CD4-positive, alpha-beta T cell treated with Interleukin-4 for 4 hours (primary cell): ENCODE measurements around the gene PLEKHF1.

Experiments
- DNase-seq: peaks from one replicate; pipeline ENCODE4 v3.0.0-alpha.2; 2020

The PLEKHF1 gene

GRCh38 chr19:29635963-29636362 is 29.3 kb upstream of the PLEKHF1 start:
- no peak for DNase-seq

DNA sequence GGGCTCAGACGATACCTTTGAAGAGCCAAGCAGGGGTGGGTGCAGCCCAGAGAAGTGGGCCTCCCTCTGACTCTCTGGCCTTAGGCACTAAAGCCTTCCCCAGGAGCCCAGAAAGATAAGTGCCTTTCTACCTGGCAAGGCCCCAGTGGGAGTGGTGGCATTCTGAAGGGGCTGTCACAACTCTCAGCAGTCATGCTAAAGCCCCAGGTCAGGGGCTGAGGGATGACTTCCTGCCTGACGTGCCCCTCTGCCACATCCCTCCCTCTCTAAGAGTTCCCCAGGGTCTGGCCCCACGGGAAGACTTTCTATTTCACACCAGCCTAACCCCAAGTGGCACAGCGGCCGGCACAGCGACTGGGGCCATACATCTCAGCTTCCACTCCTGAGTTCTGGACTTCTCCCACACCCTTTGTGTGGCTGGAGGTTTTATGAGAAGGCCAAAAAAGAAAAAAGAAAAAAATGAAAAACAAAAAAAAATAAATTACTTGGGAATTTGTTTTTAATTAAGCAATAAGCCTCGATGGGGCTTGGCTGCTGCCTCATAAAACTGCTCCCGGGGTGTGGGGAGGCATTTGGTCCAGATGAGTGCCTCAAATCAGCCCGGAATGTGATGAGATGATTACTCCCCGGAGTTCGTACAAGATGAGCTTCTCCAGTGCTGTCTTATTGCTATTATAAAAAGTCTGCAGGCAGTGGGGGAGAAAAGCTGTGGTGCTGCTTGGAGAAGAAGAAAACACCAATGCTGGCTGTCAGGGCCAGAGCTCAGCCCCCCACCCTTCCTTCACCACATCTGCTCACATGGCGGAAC is 28.5 kb upstream of the PLEKHF1 start:
- no peak for DNase-seq

GRCh38 chr19:29639086-29639485 is 26.2 kb upstream of the PLEKHF1 start:
- DNase-seq, result no peak

DNA sequence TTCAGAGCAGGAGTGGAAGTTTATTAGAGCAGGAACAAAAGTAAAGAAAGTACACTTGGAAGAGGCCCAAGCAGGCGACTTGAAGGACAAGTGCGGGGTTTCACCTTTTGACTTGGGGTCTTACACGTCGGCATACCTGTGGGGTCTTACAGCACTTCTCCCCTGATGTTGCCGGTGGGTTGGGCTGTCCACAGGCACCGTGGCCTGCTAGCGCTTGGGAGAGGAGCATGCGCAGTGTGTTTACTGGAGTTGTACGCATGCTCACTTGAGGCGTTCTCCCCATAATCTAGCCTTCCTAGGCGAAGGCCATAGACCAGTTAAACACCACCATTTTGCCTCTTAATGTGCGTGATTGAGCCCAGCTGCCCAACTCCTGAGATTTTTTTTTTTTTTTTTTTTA is 25.0 kb upstream of the PLEKHF1 start:
- DNase-seq, result no peak

- no peak for DNase-seq
Measured at GRCh38 chr19:29641597-29641996, 23.7 kb upstream of the PLEKHF1 start.

- DNase-seq, result no peak
Measured at GRCh38 chr19:29643361-29643935, 21.8 kb upstream of the PLEKHF1 start.

DNA sequence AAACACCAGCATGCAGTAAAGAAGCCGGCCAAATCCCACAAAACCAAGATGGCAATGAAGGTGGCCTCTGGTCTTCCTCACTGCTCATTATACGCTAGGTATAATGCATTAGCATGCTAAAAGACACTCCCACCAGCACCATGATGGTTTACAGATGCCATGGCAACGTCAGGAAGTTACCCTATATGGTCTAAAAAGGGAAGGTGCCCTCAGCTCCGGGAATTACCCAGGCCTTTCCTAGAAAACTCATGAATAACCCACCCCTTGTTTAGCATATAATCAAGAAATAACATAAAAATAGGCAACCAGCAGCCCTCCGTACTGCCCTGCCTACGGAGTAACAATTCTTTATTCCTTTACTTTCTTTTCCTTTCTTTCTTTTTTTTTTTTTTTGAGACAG is 21.1 kb upstream of the PLEKHF1 start:
- DNase-seq, result no peak

DNA sequence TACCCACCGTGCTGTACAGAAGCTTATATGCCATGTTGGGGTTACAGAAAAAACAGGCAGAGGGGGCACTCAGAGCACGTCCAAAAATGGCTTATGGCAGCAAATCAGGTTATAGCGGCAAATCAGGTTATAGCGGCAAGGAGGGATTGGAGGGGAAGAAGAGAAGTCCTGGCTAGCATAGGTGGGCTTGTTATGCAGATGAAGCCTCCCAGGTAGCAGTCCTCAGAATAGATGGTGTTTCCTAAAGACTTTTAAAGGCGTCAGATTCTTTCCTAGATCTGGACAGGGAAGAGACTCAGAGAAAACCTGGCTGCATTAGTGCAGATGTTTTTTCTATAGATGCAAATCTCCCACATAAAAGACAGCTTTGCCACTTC is 19.8 kb upstream of the PLEKHF1 start:
- no peak for DNase-seq

DNA sequence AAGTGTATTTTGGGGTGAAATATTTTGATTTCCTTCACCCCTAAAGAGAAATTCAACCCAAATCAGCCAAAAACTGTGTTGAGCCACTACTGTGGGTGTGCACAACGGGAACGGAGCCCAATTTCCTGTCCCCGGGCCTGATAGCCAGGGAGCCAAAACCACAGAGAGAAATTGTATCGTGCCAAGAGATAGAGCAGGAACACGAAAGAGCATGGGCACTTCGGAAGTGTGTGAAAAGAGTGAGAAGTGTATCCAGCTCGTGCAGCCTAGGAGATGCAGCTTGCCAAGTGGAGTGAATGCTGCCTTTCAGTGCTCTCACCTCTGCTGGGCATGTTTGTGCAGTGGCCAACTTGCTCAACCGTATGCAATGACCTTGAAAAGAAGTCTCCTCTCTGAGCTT is 19.4 kb upstream of the PLEKHF1 start:
- no peak for DNase-seq

GRCh38 chr19:29650772-29651387 is 14.4 kb upstream of the PLEKHF1 start:
- DNase-seq, result no peak

DNA sequence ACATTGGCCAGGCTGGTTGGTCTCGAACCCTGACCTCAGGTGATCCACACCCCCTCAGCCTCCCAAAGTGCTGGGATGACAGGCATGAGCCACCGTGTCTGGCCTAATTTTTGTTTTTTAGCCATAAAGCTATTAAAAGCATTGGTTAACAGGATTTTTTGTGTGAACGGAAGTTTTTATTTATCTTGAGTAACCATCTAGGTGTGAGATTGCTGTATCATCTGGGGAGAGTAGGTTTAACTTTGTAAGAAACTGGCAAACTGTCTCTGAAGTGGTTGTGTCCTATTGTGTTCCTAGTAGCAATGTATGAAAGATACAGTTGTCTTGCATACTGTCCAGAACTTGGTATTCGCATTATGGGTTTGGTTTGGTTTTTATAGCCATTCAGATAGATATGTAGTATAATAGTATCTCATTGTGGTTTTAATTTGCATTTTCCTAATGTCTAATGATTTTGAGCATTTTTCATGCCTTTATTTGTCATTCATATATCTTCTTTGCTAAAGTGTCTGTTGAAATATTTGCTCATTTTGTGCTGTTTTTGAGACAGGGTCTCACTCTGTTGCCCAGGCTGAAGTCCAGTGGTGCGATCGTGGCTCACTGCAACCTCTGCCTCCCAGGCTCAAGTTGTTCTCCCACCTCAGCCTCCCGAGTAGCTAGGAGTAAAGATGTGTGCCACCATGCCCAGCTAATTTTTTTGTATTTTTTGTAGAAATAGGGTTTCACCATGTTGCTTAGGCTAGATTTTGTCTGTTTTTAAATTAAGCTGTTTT is 13.5 kb upstream of the PLEKHF1 start:
- DNase-seq, result no peak

DNA sequence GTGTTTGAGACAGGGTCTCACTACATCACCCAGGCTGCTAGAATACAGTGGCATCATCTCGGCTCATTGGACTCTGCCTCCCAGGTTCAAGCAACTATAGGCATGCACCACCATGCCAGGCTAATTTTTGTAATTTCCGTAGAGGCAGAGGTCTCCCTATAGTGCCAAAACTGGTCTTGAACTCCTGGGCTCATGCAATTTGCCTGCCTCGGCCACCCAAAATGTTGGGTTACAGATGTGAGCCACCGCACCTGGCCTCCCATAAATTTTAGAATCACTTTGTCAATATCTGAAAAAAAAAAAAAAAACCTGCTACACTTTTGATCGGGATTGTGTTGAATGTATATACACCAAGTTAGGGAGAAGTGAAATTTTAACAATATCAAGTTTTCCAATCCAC is 11.9 kb upstream of the PLEKHF1 start:
- no peak for DNase-seq

- DNase-seq, result no peak
Measured at GRCh38 chr19:29655648-29656335, 9.5 kb upstream of the PLEKHF1 start.

DNA sequence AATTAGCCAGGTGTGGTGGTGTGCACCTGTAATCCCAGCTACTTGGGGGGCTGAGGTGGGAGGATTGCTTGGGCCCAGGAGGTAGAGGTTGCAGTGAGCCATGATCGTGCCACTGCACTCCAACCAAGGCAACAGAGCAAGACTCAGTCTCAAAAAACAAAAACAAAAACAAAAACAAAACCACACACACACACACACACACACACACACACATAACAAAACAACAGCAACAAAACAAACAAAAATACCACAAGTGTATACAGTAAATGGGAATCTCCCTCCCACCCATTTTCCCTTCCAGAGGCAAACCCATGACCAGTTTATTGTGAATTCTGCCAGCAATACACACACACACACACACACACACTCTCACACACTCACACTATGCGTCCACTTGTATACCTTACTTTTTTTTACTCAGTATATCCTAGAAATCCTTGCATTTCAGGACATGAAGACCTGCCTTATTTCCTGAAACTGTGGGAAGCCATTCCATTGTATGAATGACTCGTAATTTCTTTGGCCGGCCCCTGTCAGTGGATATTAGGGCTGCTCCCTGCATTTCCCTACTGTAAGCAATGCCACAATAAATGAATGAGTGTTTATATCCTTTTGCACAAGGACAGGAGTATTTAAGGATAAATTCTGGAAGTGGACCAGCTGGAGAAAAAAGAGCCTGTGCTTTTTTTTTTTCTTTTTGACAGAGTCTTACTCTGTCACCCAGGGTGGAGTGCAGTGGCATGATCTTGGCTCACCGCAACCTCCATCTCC is 6.9 kb upstream of the PLEKHF1 start:
- DNase-seq, result no peak

DNA sequence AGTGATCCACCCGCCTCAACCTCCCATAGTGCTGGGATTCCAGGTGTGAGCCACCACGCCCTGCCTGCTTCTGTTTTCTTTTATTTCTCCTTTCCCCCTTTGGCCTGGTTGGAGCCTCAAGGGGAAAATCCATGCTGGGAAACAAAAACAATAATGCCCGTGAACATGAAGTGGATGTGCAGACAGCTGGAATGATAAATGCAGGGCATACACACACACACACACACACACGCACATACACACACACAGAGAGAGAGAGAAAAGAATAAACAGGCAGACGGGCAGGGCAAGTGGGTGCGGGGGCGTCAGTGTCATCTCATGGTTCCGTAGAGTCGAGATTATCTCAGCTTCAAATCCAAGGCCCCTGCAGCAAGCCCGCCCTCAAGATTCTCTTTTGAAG is 4.4 kb upstream of the PLEKHF1 start:
- DNase-seq, result no peak

DNA sequence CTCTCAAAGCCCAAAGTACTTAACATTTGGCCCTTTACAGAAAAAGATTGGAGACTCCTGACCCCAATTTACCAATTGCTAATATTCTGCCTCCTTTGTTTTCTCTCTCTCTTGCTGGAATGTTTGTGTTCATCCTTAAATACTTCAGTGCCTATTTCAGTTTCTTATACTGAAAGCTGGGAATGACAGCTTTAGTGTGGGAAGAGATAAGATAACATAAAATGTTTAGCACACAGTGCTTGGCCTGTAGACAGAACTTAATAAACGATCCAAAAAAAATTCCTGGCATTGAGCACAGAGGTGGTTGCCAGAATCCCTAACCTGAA is 3.0 kb upstream of the PLEKHF1 start:
- no peak for DNase-seq

- no peak for DNase-seq
Measured at GRCh38 chr19:29662604-29663404, 2.5 kb upstream of the PLEKHF1 start.

DNA sequence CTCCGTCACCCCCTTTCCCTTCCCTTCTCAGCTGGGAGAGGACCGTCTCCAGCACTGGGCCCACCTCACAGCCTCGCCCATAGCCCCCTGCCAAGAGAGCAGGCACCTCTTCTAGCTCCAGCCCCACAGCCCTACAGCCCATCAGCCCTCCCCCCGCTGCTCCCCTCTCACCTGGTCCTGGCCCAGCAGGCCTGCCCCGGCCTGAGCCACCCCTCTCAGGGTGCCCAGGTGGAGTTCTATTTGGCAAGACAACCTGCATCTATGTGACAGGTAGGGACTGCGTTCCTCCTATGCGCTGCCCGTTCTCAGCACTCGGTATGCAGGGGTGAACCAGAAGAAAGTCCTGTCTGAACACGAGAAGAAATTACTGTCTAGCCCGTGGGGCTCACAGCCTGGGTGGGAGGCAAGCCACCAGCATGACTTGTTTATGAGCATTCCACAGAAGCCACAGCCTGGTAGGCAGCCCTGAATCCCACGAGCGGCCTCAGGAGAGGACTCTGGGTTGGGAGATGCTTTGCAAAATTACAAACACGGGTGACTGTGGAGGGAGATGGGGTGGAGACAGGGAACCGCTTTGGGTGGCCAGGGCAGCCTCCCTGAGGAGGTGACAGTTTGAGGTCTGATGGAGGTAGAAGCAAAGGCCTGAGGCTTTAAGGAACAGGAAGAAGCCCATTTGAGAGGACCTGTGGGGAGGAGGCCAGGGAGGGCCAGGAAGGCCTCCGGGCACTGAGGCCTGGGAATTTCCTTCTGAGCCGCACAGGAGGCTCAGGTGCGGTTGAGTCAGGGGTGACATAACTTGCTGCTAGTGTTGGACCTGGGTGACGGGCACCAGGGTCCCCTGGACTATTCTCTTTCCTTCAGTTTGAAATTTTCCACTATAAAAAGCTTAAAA is 1.2 kb upstream of the PLEKHF1 start:
- DNase-seq, result no peak

DNA sequence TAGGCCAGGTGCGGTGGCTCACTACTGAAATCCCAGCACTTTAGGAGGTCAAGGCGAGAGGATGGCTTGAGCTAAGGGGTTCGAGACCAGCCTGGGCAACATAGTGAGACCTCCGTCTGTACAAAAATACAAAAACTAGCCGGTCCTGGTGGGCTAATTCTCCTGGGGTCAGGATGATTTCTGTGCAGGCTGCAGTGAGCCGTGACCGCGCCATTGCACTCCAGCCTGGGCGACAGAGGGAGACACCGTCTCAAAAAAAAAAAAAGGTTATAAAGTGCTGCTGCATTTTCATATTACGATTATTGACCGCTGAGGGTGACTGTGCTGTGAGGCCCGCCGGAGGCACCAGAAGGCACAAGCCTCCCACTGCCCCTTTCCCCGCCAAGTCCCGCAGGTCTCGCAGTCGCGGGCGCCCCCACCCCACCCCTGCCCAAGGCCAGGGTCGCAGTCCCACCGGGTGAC is 477 bp upstream of the PLEKHF1 start:
- DNase-seq, result no peak

DNA sequence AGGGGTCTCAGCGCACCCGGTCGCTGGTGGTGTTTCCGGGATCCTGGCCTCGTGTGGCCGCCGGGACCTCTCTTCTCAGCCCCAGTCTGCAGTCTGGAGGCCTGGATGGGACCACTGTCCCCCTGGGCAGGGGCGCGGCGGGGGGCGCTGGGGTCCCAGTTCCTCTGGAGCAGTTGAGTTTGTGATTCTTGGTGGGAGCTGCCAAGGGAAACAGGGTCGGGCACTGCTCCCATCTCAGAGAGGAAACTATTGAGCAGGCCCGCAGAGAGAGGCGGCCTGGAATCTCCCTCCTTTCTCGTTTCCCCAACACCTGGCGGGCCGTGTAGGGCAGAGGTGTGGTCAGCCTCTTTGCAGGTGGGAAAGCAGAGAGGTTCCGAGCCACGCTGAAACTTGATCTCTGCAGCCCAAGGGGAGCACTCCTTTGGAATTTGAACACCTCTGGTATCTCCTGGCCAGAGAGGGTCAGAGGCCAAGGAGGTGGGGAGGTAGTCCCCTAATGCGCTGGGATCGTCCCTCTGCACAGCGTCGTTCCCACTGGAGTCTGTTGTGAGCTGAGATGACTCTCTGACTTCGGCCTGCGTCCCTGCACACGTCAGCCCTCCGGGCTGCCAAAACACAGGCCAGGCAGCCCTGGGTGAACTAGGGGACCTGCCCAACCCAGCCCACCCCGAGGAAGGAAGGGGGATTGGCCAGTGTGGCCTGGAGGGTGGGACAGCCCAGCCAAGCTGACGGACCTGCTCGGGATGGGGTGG is 741 bp downstream of the PLEKHF1 start:
- no peak for DNase-seq
